ENCODE results near the gene SNX1.

- no peak for TF ChIP-seq POLR2A (IDR thresholded peaks at IDR 0.05)
- TF ChIP-seq CTCF (IDR thresholded peaks at IDR 0.05), result no peak
These were observed 5.2 kb downstream of the SNX1 start for GRCh38 chr15:64100958-64101357.
